Osteoblast (primary cell): ENCODE data around the gene METTL13. TPM values are rescaled to one million over a fixed set of nuclear protein-coding genes. Genes with fewer than 3 reads are reported as not detected.
"Not testable (repeated sequence)": the region's sequence is repeated elsewhere in the genome, so short reads cannot be mapped to it uniquely, and the experiment has no call there.

ENCODE experiments used
- DNase-seq: peaks from one replicate; pipeline ENCODE4 v3.0.0; 2011; ENCODE audit warnings: low spot score, mixed read lengths; ENCODE audit not compliant: insufficient read length; ENCODE audit errors: missing footprints
- H2AFZ ChIP-seq: 2 replicates; pipeline ENCODE4 v1.6.0; 2011; ENCODE audit warnings: mild to moderate bottlenecking, low read length
- H3K27ac ChIP-seq: 2 replicates; pipeline ENCODE4 v1.5.1; 2011; ENCODE audit warnings: mild to moderate bottlenecking, low read depth, low read length, moderate library complexity
- H3K27me3 ChIP-seq: 2 replicates; pipeline ENCODE4 v1.6.0; 2012; ENCODE audit warnings: mild to moderate bottlenecking, control low read depth, inconsistent platforms, low read length, moderate library complexity; ENCODE audit not compliant: insufficient read depth
- H3K36me3 ChIP-seq: 2 replicates; pipeline ENCODE4 v1.5.1; 2011; ENCODE audit warnings: mild to moderate bottlenecking, low read length, control low read depth, moderate library complexity; ENCODE audit not compliant: insufficient read depth
- H3K4me1 ChIP-seq: 2 replicates; pipeline ENCODE4 v1.5.1; 2011; ENCODE audit warnings: mild to moderate bottlenecking, low read length, control low read depth, moderate library complexity; ENCODE audit not compliant: insufficient read depth
- H3K4me2 ChIP-seq: 2 replicates; pipeline ENCODE4 v1.6.0; 2011; ENCODE audit warnings: mild to moderate bottlenecking, low read length; ENCODE audit not compliant: insufficient read depth
- H3K4me3 ChIP-seq: fragments of 200-600 bp; sonication (generic); 3 replicates; pipeline ENCODE4 v1.5.1; 2012; ENCODE audit warnings: mild to moderate bottlenecking, low read length, inconsistent platforms; ENCODE audit not compliant: insufficient read depth
- H3K79me2 ChIP-seq: 2 replicates; pipeline ENCODE4 v1.6.0; 2012; ENCODE audit warnings: mild to moderate bottlenecking, low read length, control low read depth, inconsistent platforms; ENCODE audit not compliant: insufficient read depth
- H3K9me3 ChIP-seq: 2 replicates; pipeline ENCODE4 v1.5.1; 2011; ENCODE audit warnings: low read depth, low read length, control low read depth
- H4K20me1 ChIP-seq: 2 replicates; pipeline ENCODE4 v1.6.0; 2012; ENCODE audit warnings: mild to moderate bottlenecking, low read length, control low read depth; ENCODE audit not compliant: insufficient read depth
- CTCF ChIP-seq: IDR thresholded peaks from 2 replicates; pipeline ENCODE4 v1.5.1; 2011; ENCODE audit warnings: mild to moderate bottlenecking, low read depth, low read length, moderate library complexity; ENCODE audit errors: extremely low read depth
- total RNA-seq: library from RNA; depleted of rRNA; stranded (reverse); fragments of >200 nt; gene quantifications from 2 replicates; pipeline ENCODE4 v1.2.3, GENCODE V29; 2012

The METTL13 gene
- total RNA-seq, 1 donor: 13.0 TPM

- Histone ChIP-seq H3K4me3 (no peak overlapping the region), H3K27me3 (no peaks in the 10 kb centered on the region), H3K9me3 (no peaks in the 10 kb centered on the region), H2AFZ (no peak overlapping the region), H3K4me1 (peaks cover 15% of the 10 kb centered on the region), H3K27ac (no peak overlapping the region), H3K36me3 (peaks cover 27% of the 10 kb centered on the region), H3K4me2 (no peak overlapping the region), H3K79me2 (peaks cover 2% of the 10 kb centered on the region), H4K20me1 (no peaks in the 10 kb centered on the region)
- TF ChIP-seq CTCF: no peak
- no peak for DNase-seq
These were observed 16.9 kb downstream of the METTL13 start for GRCh38 chr1:171798311-171798710.

- DNase-seq: no peak
- H3K79me2 ChIP-seq: peaks cover 2% of the 10 kb centered on the region
- H3K36me3 ChIP-seq: peaks cover 27% of the 10 kb centered on the region
- no peak overlapping the region for H2AFZ ChIP-seq
- H3K9me3 ChIP-seq: no peaks in the 10 kb centered on the region
- no peaks in the 10 kb centered on the region for H3K27me3 ChIP-seq
- TF ChIP-seq CTCF: no peak
- H3K4me1 ChIP-seq: peaks cover 10% of the 10 kb centered on the region
- no peaks in the 10 kb centered on the region for H4K20me1 ChIP-seq
- H3K27ac ChIP-seq: no peak overlapping the region
- no peak overlapping the region for H3K4me2 ChIP-seq
- H3K4me3 ChIP-seq: no peak overlapping the region
These were observed 17.3 kb downstream of the METTL13 start for GRCh38 chr1:171798765-171799164.

- Histone ChIP-seq H3K4me1 (peaks cover 6% of the 10 kb centered on the region), H3K4me2 (no peak overlapping the region), H2AFZ (no peak overlapping the region), H3K27ac (no peak overlapping the region), H3K79me2 (peaks cover 2% of the 10 kb centered on the region), H3K4me3 (no peak overlapping the region), H3K9me3 (no peaks in the 10 kb centered on the region), H4K20me1 (no peaks in the 10 kb centered on the region), H3K27me3 (no peaks in the 10 kb centered on the region), H3K36me3 (peaks cover 27% of the 10 kb centered on the region)
- TF ChIP-seq CTCF: no peak
- DNase-seq: no peak
These were observed 17.7 kb downstream of the METTL13 start for GRCh38 chr1:171799166-171799565.

GRCh38 chr1:171799698-171800097 is 18.2 kb downstream of the METTL13 start:
- H3K27me3 ChIP-seq, H3K4me3 ChIP-seq, H2AFZ ChIP-seq: not testable (repeated sequence)

GRCh38 chr1:171800342-171800741 is 18.9 kb downstream of the METTL13 start:
- DNase-seq: no peak
- peaks cover 22% of the 10 kb centered on the region for H3K36me3 ChIP-seq
- H3K79me2 ChIP-seq: no peaks in the 10 kb centered on the region
- H3K4me3 ChIP-seq: no peak overlapping the region
- no peak for TF ChIP-seq CTCF
- no peaks in the 10 kb centered on the region for H4K20me1 ChIP-seq
- H3K4me1 ChIP-seq: no peaks in the 10 kb centered on the region
- H3K27me3 ChIP-seq: no peaks in the 10 kb centered on the region
- no peaks in the 10 kb centered on the region for H3K9me3 ChIP-seq
- no peak overlapping the region for H2AFZ ChIP-seq
- no peak overlapping the region for H3K27ac ChIP-seq
- no peak overlapping the region for H3K4me2 ChIP-seq

More at GRCh38 chr1:171799698-171800097, 18.2 kb downstream of the METTL13 start:
- not testable (repeated sequence) for H3K79me2 ChIP-seq, H3K4me1 ChIP-seq, DNase-seq, H3K27ac ChIP-seq, H3K9me3 ChIP-seq, H4K20me1 ChIP-seq, H3K4me2 ChIP-seq
- H3K36me3 ChIP-seq: peaks cover 27% of the 10 kb centered on the region
